ENCODE results near the gene CELSR2.
"Not testable (repeated sequence)": the region's sequence is repeated elsewhere in the genome, so short reads cannot be mapped to it uniquely, and the experiment has no call there.

The CELSR2 gene, protein sequence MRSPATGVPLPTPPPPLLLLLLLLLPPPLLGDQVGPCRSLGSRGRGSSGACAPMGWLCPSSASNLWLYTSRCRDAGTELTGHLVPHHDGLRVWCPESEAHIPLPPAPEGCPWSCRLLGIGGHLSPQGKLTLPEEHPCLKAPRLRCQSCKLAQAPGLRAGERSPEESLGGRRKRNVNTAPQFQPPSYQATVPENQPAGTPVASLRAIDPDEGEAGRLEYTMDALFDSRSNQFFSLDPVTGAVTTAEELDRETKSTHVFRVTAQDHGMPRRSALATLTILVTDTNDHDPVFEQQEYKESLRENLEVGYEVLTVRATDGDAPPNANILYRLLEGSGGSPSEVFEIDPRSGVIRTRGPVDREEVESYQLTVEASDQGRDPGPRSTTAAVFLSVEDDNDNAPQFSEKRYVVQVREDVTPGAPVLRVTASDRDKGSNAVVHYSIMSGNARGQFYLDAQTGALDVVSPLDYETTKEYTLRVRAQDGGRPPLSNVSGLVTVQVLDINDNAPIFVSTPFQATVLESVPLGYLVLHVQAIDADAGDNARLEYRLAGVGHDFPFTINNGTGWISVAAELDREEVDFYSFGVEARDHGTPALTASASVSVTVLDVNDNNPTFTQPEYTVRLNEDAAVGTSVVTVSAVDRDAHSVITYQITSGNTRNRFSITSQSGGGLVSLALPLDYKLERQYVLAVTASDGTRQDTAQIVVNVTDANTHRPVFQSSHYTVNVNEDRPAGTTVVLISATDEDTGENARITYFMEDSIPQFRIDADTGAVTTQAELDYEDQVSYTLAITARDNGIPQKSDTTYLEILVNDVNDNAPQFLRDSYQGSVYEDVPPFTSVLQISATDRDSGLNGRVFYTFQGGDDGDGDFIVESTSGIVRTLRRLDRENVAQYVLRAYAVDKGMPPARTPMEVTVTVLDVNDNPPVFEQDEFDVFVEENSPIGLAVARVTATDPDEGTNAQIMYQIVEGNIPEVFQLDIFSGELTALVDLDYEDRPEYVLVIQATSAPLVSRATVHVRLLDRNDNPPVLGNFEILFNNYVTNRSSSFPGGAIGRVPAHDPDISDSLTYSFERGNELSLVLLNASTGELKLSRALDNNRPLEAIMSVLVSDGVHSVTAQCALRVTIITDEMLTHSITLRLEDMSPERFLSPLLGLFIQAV (N-terminal part only)

DNA sequence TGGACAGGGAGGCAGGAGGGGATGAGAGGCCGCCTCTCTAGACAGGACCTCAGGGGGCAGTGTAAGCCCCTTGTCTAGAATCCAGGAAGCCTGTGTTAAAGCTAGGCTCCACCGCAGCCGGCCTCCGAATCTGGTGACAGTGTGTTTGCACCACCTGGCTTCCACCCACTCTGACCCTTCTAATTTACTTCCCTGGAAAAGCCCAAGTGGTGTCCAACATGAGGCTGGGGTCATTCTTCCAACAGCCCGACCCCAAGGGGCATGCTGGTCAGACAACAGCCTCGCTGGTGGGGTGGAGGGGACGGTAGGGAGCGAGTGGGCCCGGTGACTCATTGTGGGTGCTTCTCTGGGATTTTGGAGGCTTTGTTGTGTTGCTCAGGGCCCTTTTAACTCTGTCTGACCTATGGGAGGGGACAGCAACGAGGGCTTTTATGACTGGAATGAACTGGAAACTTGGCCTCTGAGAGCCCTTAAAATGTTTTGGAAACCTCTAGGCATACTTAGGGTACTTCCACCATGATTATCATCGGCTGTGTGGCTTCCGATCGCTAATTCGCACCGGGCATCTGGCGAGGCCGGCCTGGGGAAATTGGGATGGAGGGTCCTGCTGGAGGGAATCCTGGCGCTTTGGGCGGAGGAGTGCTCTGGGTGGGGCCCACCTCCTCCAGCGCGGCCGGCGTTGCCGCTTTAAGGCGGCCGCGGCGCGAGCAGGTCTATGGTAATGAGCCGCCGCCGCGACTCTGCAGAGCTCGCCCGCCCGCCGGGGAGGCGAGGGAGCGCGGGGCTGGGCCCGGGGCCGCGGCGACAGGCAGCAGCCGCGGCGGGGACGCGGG is at the start of gene CELSR2:
Gene CELSR2 (plus strand): TSS at position 743 of the 833 bp plus-strand sequence. CDS start 541 bp downstream, outside the sequence.
- DNase-seq (ENCODE audit: low read depth in 2 of 2) = peak; percentile 10 to 13

DNA sequence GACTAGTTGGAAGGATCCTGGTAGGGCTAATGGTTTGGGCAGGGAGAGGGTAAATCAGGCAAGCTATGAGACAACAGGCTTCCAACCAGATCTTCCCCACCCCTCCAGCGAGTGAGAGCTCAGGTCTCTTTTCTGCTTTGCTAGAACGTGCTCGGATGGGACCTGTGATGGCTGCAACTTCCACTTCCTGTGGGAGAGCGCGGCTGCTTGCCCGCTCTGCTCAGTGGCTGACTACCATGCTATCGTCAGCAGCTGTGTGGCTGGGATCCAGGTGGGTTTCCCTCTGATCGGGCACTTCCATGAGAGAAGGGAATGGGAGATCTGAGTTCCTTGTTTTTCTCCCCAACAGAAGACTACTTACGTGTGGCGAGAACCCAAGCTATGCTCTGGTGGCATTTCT is 49.6 kb upstream of the CELSR2 start:
- no peak for DNase-seq (ENCODE audit: low read depth in 2 of 2)

DNA sequence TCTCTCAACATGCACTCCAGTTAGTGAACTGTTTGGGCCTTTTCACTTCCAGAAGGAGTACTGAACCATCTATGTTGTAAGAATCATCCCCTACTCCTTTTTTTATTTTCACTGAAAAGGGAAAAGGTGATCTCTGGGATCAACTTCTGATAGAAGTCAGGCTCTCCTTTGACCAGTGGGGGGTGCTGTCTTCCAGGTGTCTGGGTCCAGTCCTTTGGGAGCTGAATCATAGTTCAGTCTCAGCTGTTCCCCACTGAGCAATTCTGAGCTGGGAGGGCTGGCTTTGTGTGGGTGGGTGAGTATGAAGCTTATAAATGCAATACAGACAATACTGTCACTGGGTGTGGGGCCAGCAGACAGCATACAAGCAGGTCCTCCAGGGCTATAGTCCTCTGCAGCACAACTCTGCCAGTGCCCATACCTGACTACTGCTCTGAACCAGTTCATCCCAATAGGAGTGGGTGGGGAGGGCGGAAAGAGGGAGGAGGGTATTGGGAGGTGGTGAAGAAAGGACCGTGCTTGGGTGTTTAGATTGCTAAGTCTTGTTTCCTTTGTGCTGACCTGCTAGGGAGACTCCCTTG is 48.1 kb upstream of the CELSR2 start:
- no peak for DNase-seq (ENCODE audit: low read depth in 2 of 2)

DNA sequence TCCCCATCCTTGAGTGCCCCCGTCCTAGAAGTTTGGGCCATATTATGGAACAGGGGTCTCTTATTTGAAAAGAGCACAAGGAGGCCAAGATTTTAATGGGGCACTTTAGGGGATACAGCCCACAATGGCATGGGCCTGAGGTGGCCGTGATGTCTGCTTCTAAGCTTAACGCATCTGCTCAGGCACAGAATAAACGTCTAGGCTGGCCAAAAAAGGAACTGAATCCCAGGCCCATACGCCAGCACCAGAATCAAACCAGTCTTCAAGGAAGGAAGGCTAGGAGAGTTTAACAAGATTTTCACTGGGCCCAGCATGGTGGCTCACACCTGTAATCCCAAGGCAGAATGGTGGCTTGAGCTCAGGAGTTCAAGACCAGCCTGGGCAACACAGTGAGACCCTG is 44.9 kb upstream of the CELSR2 start:
- no peak for DNase-seq (ENCODE audit: low read depth in 2 of 2)

DNA sequence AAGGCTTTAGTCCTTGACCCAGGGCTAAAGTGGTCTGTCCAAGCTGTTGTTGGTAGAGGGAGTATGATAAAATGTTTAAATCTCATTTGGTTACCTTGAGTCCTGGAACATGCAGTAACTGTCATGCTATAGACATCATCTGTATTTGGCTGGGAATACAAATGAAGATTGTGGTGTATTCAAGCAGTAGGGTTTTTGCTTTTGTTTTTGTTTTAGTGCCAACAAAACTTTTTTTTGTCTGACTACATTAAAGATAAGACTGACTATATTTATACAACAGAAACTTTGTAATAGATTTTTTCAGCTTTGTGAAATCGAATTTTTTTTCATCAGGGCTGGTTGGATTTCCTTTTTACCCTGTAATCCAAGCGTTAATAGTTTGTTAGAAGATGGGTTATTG is 43.0 kb upstream of the CELSR2 start:
- no peak for DNase-seq (ENCODE audit: low read depth in 2 of 2)

DNA sequence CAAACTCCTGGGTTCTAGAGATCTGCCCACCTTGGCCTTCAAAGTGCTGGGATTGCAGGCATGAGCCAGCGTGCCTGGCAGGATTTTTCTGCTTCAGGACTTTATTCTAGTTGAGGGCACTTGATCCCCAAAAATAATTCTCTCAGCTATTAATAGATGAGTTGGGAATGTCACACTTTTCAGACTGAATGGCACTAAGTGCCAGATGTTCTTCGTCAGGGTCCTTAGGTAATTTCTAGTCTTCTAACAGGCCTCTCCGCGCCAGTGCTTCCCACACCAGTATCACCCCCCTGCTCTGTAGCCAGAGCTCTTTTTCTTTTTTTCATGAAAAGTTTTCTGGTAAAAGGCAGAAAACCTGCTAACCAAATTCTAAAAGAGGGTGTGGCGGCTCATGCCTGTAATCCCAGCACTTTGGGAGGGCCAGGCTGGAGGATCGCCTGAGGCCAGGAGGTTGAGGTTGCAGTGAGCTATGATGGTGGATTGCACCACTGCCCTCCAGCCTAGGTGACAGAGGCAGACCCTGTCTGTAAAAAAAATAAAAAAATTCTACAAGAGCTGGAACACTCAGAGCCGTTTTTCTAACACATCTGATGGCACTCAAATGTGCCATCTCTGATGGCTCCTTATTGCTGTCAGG is 41.8 kb upstream of the CELSR2 start:
- DNase-seq (ENCODE audit: low read depth in 2 of 2) = no peak

DNA sequence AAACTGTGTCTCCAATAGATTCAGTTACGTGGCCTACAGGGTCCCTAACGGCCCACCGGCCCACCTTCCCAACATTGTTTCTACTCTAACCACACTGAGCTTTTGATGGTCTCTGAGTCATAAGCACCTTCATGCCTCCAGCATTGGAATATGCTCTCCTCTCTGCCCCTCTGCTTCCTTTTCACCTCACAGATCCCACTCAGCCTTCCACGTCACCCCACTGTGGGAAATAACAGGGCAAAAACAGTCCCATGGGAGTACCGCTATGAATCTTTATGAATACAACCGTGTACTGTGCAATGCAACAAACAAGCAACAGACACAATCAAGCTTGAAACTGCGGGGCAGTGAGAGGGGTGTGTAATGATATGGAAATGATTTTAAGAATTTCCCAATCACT is 40.9 kb upstream of the CELSR2 start:
- no peak for DNase-seq (ENCODE audit: low read depth in 2 of 2)

DNA sequence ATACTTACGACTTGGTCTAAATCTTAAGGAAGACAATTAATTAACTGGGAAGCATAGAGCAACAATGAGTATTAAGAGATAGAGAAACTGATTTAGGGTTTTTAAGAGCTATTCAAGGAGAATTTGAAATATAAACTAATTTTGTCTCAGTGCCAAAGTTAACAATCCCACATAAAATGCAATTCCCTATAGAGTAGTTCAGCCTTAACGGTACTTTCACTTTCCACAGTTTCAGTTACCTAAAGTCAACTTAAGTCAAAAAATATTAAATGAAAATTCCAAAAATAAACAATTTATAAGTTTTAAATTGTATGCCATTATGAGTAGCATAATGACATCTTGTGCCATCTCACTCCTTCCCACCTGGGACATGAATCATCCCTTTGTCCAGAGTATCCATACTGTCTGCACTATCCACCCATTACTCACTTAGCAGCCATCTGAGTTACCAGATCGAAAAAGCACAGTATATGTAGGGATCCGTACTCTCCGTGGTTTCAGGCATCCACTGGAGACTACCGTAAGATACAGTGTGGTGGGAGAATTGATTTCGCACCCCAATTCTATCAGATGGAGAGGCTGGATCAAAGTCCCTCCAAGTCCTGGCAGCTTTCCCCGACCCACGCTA is 40.4 kb upstream of the CELSR2 start:
- no peak for DNase-seq (ENCODE audit: low read depth in 2 of 2)

DNA sequence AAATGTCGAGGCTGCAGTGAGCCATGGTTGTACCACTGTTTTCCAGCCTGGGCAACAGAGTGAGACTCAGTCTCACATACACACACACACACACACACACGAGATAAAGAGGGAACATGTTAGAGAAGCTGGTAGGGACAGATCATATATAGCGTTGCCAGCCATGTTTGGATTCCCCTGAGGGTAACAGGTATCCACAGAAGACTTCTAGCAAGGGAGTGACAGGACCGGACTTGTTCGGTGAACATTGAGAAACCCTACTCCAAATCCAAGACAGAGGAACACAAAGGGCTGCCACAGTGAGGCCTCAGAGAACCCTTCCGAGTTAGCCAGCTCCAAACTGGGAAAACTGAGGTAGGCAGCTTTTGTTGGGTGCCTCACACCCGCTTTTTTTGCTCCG is 39.3 kb upstream of the CELSR2 start:
- DNase-seq (ENCODE audit: low read depth in 2 of 2) = no peak

DNA sequence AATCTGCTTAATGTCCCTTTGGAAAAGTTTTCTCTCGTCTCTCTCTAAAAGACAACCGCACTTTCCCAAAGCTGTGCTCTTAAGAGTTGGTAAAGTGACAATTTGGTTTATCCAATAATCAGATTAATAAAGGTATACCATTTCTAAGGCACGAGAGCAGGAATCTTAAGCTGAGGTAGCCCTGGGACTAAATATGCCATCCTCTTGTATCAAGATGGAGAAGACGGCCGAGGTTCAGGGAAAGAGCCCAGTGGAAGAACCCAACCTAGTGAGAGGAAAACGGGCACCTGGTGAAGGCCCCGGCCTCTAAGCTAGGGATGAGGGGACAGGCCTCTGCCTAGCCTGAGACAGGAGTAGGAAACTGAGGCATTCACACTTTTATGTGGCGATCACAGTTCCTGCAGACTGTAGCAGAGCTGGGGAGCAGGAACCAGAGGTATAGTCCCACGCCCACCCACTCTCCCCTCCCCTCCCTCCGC is 36.0 kb upstream of the CELSR2 start:
- no peak for DNase-seq (ENCODE audit: low read depth in 2 of 2)

DNA sequence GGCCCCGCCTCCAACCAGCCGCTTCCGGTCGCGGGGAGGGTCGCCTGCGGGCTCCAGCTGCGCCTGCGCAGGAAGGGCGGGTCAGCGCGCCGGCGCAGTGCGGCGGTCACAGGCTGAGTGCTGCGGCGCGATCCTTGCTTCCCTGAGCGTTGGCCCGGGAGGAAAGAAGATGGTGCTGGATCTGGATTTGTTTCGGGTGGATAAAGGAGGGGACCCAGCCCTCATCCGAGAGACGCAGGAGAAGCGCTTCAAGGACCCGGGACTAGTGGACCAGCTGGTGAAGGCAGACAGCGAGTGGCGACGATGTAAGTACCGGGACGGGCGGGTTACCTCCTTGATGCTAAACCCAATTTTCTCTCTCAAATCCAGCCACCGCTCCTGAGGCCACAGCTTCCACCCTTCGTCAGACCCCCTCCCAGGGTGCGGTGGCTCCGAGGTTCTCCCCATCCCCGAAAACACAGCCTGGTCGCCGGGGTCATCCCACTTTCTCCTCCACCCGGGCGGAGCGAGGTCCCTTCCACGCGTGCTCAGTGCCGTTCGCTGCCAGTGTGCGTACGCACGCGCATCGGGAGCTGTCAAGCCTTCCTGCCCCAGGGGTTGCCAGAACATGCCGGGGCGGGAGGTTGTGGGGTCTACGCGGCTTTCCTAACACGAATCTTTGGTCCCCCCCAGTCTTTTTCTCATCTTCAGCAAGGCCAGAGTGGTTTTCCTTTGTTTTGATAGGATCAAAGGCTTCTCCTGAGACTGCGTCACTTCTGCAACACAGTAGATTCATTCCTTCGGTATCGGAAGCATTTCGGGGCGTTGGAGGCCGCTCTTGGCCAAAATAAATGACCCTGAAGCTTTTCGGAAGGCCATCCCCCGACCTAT is 35.3 kb upstream of the CELSR2 start, which contains the start of gene SARS1:
Gene SARS1 (plus strand): TSS at position 95 of the 870 bp plus-strand sequence. CDS start 75 bp downstream, at position 170.
- peak; percentile 77 to 78 for DNase-seq (ENCODE audit: low read depth in 2 of 2)

DNA sequence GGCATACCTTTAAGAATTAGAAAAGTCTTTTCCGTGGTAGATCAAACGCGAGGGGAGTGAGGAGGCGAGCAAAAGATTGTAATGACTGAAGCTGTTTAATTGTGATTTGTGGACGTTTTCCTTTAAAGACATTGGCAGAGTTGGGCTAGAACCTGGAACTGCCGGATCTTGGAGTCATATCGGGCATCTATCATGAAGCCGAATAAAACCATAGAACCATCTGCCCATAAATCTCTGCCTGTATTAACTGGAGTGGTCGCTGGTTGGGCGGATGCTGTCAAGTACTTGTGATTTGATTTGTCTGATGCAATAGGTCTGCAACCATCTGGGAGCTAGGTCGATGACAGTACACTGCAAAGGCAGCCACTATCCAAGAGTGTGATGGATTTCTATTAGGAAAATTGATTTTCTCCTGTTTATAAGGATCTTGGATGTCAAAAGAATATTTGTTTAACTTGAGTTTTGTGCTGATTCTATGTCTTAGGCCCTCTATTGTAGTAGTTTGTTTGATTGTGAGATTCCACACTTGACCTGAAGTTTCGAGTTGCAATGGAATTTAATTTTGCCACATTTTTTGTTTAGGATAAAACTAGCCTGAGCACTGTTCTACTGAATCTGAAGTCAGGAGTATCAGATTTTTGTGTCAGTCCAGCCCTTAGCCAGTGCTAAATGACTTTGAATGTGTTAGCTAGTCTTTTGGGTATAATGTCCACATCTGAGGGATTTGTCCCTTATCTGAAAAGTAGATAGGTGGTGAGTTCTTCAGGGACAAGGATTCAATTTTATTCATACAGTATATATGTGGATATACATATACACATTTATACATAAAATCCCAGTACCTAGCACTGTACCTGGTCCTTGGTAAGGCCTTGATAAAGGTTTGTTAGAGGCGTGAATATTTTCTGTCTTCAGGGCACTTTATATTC is 34.4 kb upstream of the CELSR2 start:
- DNase-seq (ENCODE audit: low read depth in 2 of 2) = no peak

DNA sequence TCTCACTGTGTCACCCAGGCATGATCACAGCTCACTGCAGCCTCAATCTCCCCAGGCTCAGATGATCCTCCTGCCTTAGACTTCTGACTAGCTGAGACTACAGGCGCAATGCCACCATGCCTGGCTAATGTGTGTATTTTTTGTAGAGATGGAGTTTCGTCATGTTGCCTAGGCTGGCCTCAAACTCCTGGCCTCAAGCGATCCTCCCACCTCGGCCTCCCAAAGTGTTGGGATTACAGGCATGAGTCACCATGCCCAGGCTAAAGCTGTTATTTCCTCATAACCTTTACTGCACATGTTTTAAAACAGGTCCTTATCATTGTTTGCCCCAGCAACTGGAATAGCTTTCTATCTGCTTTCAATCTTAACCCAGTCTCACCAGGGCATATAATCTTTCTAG is 32.7 kb upstream of the CELSR2 start:
- no peak for DNase-seq (ENCODE audit: low read depth in 2 of 2)

DNA sequence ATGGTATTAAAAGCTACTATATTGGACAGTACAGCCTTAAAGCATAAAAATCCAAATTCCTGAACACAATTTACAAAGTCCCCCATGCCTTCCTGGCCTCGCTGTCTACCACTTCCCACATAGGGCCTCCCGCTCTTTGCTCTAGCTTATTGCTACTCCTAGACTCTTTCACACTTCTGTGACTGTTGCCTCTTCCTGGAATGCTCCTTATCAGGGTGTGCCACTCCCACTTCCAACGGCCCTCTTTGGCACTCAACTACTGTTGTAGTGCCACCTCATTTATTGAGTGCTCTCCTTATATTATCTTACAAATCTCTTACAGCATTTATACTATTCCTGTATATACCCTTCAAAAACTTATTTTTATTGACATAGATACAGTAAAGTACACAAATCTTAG is 30.8 kb upstream of the CELSR2 start:
- DNase-seq (ENCODE audit: low read depth in 2 of 2) = no peak

DNA sequence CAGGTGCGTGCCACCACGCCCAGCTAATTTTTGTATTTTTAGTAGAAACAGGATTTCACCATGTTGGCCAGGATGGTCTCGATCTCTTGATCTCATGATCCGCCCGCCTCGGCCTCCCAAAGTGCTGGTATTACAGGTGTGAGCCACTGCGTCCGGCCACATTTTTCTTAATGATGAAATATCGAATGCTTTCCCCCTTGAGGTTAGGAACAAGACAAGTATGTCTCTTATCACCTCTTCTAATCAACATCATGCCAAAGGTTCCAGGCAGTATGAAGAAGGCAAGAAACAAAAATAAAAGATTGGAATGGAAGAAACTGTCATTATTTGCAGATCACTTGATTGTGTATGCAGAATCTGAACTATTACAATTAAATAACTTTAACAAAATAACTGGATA is 28.1 kb upstream of the CELSR2 start:
- not testable (repeated sequence) for DNase-seq (ENCODE audit: low read depth in 2 of 2)

DNA sequence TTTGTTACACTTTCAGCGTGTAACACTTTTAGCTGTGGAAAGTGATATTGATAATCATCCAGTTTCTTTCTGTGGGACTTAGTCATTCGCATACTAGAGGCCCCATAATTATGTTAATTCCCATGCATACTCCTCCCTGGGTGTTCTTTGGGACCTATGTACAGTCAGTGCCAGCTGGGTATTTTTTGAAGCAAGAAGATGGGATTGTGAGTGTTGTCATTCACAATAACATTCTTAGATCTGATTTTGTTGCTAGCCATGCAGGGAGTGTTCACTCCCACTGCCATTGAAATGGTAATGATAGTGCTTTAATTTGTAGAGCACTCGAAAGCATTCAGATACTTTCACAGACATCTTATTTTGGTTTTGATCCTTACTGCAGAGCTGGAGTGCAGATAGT is 24.0 kb upstream of the CELSR2 start:
- DNase-seq (ENCODE audit: low read depth in 2 of 2) = no peak

DNA sequence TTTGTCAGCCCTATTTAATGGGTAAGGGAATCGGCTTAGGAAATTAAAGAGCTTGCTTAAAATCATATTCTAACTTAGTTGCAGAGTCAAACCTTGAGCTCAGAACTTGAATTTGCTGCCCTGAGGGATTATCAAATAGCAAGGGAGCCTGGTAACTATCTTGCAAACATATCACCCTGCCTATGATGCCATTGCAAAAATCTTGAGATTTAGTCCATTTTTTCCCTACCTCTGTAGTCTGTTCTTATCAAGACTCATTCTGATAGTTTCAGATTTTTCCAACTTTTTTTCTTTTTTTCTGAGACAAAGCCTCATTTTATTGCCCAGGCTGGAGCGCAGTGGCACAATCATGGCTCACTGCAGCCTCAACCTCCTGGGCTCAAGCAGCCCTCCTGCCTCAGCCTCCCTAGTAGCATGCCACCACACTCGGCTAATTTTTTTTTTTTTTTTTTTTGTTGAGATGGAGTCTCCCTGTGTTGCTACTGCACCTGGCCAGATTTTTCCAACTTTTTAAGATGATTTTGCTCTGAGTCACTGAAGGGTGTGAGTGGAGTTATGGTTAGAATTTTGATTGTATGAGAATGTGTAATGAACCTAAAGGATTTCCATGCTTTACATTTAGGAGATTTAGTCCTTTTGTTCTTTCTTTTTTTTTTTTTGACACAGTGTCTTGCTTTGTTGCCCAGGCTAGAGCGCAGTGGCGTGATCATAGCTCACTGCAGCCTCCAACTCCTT is 23.5 kb upstream of the CELSR2 start:
- DNase-seq (ENCODE audit: low read depth in 2 of 2) = no peak

Data from stimulated activated CD8-positive, alpha-beta memory T cell treated with anti-CD3 and anti-CD28 coated beads, Interleukin-7, amount 100 ng/mL, for 1 hour (primary cell).